PC-9 (cell line): Measurements from ENCODE around the gene B2M.

ENCODE experiments used
- EZH2 ChIP-seq: fragments of 200-600 bp; sonication (generic); IDR thresholded peaks from 2 replicates; pipeline ENCODE4 v1.8.0; 2017; ENCODE audit warnings: antibody characterized with exemption, low read depth
- TF ChIP-seq, protein P1 (sequence below): fragments of 200-600 bp; sonication (generic); conservative IDR thresholded peaks from 2 replicates; pipeline ENCODE4 v1.6.1; 2017; ENCODE audit warnings: mixed run types, antibody characterized with exemption, mild to moderate bottlenecking, moderate library complexity

GRCh38 chr15:44736181-44736765 is 25.0 kb downstream of the B2M start, which contains the start of gene TRIM69:
- TF ChIP-seq, protein P1, sequence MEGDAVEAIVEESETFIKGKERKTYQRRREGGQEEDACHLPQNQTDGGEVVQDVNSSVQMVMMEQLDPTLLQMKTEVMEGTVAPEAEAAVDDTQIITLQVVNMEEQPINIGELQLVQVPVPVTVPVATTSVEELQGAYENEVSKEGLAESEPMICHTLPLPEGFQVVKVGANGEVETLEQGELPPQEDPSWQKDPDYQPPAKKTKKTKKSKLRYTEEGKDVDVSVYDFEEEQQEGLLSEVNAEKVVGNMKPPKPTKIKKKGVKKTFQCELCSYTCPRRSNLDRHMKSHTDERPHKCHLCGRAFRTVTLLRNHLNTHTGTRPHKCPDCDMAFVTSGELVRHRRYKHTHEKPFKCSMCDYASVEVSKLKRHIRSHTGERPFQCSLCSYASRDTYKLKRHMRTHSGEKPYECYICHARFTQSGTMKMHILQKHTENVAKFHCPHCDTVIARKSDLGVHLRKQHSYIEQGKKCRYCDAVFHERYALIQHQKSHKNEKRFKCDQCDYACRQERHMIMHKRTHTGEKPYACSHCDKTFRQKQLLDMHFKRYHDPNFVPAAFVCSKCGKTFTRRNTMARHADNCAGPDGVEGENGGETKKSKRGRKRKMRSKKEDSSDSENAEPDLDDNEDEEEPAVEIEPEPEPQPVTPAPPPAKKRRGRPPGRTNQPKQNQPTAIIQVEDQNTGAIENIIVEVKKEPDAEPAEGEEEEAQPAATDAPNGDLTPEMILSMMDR, result no peak
- TF ChIP-seq EZH2, result no peak
